ENCODE results near the gene FRZB. TPM values are rescaled to one million over a fixed set of nuclear protein-coding genes. Genes with fewer than 3 reads are reported as not detected.

FRZB gene
- total RNA-seq, 4 donors from 2014 or later = 1.1 to 6.0 (median 3.1) TPM

GRCh38 chr2:182912518-182912915 lies 46.1 kb upstream of the FRZB start:
- DNase-seq = no peak
- WGBS, 2 donors = 88 to 93% methylated on average over 3 of the region's 3 CpGs
- Histone ChIP-seq H3K27me3 (no peaks in the 10 kb centered on the region), H3K4me1 (peaks cover 4 to 7% of the 10 kb centered on the region in 2 donors), H3K36me3 (peaks cover 0 to 5% of the 10 kb centered on the region in 2 donors), H3K9me3 (no peaks in the 10 kb centered on the region), H3K27ac (no peak overlapping the region), H3K4me3 (replicated peaks in 1 of 3) (no peak overlapping the region)
- intact Hi-C loops (cut with DNase I) = no loop called here
- TF ChIP-seq, protein P1, sequence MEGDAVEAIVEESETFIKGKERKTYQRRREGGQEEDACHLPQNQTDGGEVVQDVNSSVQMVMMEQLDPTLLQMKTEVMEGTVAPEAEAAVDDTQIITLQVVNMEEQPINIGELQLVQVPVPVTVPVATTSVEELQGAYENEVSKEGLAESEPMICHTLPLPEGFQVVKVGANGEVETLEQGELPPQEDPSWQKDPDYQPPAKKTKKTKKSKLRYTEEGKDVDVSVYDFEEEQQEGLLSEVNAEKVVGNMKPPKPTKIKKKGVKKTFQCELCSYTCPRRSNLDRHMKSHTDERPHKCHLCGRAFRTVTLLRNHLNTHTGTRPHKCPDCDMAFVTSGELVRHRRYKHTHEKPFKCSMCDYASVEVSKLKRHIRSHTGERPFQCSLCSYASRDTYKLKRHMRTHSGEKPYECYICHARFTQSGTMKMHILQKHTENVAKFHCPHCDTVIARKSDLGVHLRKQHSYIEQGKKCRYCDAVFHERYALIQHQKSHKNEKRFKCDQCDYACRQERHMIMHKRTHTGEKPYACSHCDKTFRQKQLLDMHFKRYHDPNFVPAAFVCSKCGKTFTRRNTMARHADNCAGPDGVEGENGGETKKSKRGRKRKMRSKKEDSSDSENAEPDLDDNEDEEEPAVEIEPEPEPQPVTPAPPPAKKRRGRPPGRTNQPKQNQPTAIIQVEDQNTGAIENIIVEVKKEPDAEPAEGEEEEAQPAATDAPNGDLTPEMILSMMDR (IDR thresholded peaks at IDR 0.05) = no peak
- TF ChIP-seq POLR2A (IDR thresholded peaks at IDR 0.05) = no peak

DNA sequence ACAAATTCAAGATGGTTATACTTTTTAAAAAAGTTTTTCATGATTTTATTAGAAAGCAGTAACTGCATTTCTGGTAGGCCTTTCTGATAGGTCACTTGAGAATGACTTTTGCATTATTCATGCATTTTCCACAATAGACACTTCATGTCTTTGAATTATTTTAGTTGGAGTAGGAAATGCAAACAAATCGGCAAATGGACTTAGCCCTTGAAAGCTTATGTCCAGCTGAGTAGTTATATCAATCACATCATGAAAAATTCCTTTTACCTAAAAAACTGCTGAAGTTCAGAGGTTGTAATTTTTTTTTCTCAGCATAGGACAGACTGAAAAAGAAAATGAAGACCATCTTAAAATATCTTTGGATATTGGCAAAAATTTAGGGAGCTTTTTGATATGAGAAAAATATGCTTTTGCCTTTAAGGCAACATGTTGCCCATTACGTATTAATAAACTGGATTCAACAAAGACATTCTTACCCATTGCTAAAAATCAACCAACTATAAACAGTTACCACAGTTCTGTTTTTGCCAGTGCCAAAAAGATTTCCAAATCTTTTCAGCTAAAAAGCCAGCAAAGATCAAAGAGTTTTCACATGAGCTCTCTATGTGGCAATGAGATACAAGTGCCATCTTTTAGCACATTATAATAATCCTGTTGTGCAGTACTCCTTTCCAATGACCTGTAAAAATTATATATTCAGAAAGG lies 45.5 kb upstream of the FRZB start:
- intact Hi-C loops (cut with DNase I) = no loop called here
- Histone ChIP-seq H3K36me3 (peaks cover 0 to 5% of the 10 kb centered on the region in 2 donors), H3K27me3 (no peaks in the 10 kb centered on the region), H3K4me1 (peaks cover 4 to 7% of the 10 kb centered on the region in 2 donors), H3K9me3 (no peaks in the 10 kb centered on the region), H3K4me3 (replicated peaks in 1 of 3) (no peak overlapping the region), H3K27ac (no peak overlapping the region)
- TF ChIP-seq, protein P1 (IDR thresholded peaks at IDR 0.05) = no peak
- no peak for TF ChIP-seq POLR2A (IDR thresholded peaks at IDR 0.05)
- WGBS, 2 donors = 64 to 68% methylated on average over 2 of the region's 2 CpGs
- DNase-seq = no peak

DNA sequence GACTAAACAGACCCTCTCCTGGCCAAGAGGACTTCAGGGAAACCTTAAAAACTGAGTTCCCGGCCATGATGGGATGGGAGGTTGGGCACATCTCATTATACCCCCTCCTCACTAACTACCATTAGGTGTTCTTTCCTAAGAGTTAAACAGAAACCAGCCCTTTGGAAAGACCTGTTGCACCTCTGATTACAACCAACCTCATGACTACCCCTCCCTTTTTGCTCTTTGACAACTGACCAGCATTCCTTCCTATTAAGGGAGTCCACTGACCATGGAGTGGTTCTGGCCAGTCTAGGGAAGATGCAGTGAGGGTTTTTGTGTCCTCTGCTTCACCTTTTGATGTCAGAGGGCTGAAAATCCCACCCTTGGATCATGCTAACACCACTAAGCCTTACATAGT lies 44.5 kb upstream of the FRZB start:
- Histone ChIP-seq H3K9me3 (no peaks in the 10 kb centered on the region), H3K4me1 (peaks cover 4 to 7% of the 10 kb centered on the region in 2 donors), H3K27me3 (no peaks in the 10 kb centered on the region), H3K36me3 (peaks cover 0 to 1% of the 10 kb centered on the region in 2 donors), H3K4me3 (replicated peaks in 1 of 3) (no peak overlapping the region), H3K27ac (no peak overlapping the region)
- no peak for TF ChIP-seq POLR2A (IDR thresholded peaks at IDR 0.05)
- TF ChIP-seq, protein P1 (IDR thresholded peaks at IDR 0.05) = no peak
- WGBS, 2 donors = 88 to 100% methylated on average over 1 of the region's 1 CpG
- no peak for DNase-seq
- intact Hi-C loops (cut with DNase I) = no loop called here

GRCh38 chr2:182907081-182907830 lies 40.8 kb upstream of the FRZB start:
- H3K4me3 ChIP-seq (replicated peaks in 1 of 3) = no peak overlapping the region
- TF ChIP-seq, protein P1 (IDR thresholded peaks at IDR 0.05) = no peak
- TF ChIP-seq POLR2A (IDR thresholded peaks at IDR 0.05) = no peak
- H3K36me3 ChIP-seq = no peaks in the 10 kb centered on the region
- 66 to 73% methylated on average over 7 of the region's 7 CpGs for WGBS, 2 donors
- no peaks in the 10 kb centered on the region for H3K27me3 ChIP-seq
- intact Hi-C loops (cut with DNase I) = no loop called here
- no peak overlapping the region for H3K27ac ChIP-seq
- H3K9me3 ChIP-seq = no peaks in the 10 kb centered on the region
- peaks cover 2 to 5% of the 10 kb centered on the region in 2 donors for H3K4me1 ChIP-seq
- no peak for DNase-seq

- no peaks in the 10 kb centered on the region for H3K36me3 ChIP-seq
These were observed 40.0 kb upstream of the FRZB start for GRCh38 chr2:182906454-182906853.

More at GRCh38 chr2:182906454-182906853, 40.0 kb upstream of the FRZB start:
- no peaks in the 10 kb centered on the region for H3K27me3 ChIP-seq
- H3K9me3 ChIP-seq = no peaks in the 10 kb centered on the region
- H3K4me3 ChIP-seq (replicated peaks in 1 of 3) = no peak overlapping the region
- H3K4me1 ChIP-seq = no peaks in the 10 kb centered on the region
- intact Hi-C loops (cut with DNase I) = no loop called here
- H3K27ac ChIP-seq = no peak overlapping the region
- DNase-seq = no peak
- TF ChIP-seq, protein P1 (IDR thresholded peaks at IDR 0.05) = no peak
- no peak for TF ChIP-seq POLR2A (IDR thresholded peaks at IDR 0.05)

All from thyroid gland (tissue), 4 donors.